T-helper 1 cell treated with Interleukin-12 subunit alpha and Interleukin-12 subunit beta and Interleukin-4 antibody, amounts not matched to agents 30 μg/mL and 1 μg/mL, for 36 hours (primary cell): ENCODE results near the gene PLXND1.
"Not testable (repeated sequence)": the region's sequence is repeated elsewhere in the genome, so short reads cannot be mapped to it uniquely, and the experiment has no call there.

Experiments used
- H3K27ac Mint-ChIP-seq: one replicate; pipeline ENCODE4 v1.8.0; 2021; ENCODE audit warnings: mild to moderate bottlenecking, mixed read lengths
- H3K27me3 Mint-ChIP-seq: one replicate; pipeline ENCODE4 v1.8.0; 2021; ENCODE audit warnings: low read depth, mixed read lengths
- H3K36me3 Mint-ChIP-seq: one replicate; pipeline ENCODE4 v1.8.0; 2021; ENCODE audit warnings: low read depth, mixed read lengths
- H3K4me1 Mint-ChIP-seq: one replicate; pipeline ENCODE4 v1.8.0; 2021; ENCODE audit warnings: low read depth, mixed read lengths
- H3K4me3 Mint-ChIP-seq: one replicate; pipeline ENCODE4 v1.8.0; 2021; ENCODE audit warnings: mild to moderate bottlenecking, moderate library complexity, mixed read lengths
- H3K9me3 Mint-ChIP-seq: one replicate; pipeline ENCODE4 v1.8.0; 2021; ENCODE audit warnings: mixed read lengths

The PLXND1 gene

GRCh38 chr3:129526121-129526900 is 80.2 kb downstream of the PLXND1 start:
- Mint-ChIP-seq H3K4me3 (no peak overlapping the region), H3K27ac (no peak overlapping the region), H3K36me3 (no peaks in the 10 kb centered on the region), H3K9me3 (no peaks in the 10 kb centered on the region), H3K4me1 (no peaks in the 10 kb centered on the region), H3K27me3 (no peaks in the 10 kb centered on the region)

- Mint-ChIP-seq H3K4me3 (no peak overlapping the region), H3K27me3 (no peaks in the 10 kb centered on the region), H3K9me3 (no peaks in the 10 kb centered on the region), H3K27ac (no peak overlapping the region), H3K36me3 (no peaks in the 10 kb centered on the region), H3K4me1 (no peaks in the 10 kb centered on the region)
Observed at GRCh38 chr3:129525341-129525968, 81.0 kb downstream of the PLXND1 start.

DNA sequence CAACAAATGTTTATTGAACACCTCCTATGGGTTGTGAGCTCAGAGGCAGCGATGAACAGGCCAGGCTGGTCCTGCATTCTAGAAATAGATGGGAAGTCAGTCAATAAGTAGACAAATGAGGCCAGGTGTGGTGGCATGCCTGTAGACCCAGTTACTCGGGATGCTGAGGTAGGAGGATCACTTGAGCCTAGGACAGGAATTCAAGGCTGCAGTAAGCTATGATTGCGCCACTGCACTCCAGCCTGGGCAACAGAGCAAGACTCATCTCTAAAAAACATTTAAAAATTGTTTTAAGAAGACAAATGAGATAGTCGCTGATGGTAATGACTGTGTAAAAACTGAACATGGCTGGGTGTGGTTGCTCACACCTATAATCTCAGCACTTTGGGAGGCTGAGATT is 82.4 kb downstream of the PLXND1 start:
- H3K36me3 Mint-ChIP-seq = no peaks in the 10 kb centered on the region
- no peaks in the 10 kb centered on the region for H3K4me1 Mint-ChIP-seq
- no peak overlapping the region for H3K27ac Mint-ChIP-seq
- H3K27me3 Mint-ChIP-seq = no peaks in the 10 kb centered on the region
- no peaks in the 10 kb centered on the region for H3K9me3 Mint-ChIP-seq
- H3K4me3 Mint-ChIP-seq = no peak overlapping the region

GRCh38 chr3:129522953-129523352 is 83.5 kb downstream of the PLXND1 start:
- Mint-ChIP-seq H3K4me1 (no peaks in the 10 kb centered on the region), H3K36me3 (no peaks in the 10 kb centered on the region), H3K27me3 (no peaks in the 10 kb centered on the region), H3K9me3 (no peaks in the 10 kb centered on the region), H3K4me3 (no peak overlapping the region), H3K27ac (no peak overlapping the region)

DNA sequence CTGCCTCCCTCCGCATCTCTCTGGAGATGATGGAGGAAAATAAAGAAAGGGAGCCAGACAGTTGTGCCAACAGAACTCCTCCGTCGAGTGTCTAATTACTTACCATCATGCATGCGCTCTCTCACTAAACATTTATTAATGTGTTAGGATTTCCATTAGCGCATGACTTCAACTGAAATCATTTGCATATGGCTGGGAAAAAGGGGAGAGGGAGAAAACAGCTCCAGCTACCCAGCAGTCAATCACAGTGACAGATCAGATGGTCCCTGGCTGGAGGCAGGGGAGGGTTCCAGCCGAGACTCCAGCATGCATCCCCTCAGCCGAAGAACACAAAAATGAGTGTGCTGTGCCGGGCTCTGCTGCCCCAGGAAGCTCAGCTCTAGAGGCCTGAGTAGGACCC is 84.9 kb downstream of the PLXND1 start:
- Mint-ChIP-seq H3K4me1 (no peaks in the 10 kb centered on the region), H3K27ac (no peak overlapping the region), H3K9me3 (no peaks in the 10 kb centered on the region), H3K27me3 (no peaks in the 10 kb centered on the region), H3K4me3 (no peak overlapping the region), H3K36me3 (no peaks in the 10 kb centered on the region)

- peak overlapping the region; percentile 20 for H3K27ac Mint-ChIP-seq
- no peaks in the 10 kb centered on the region for H3K9me3 Mint-ChIP-seq
- no peaks in the 10 kb centered on the region for H3K27me3 Mint-ChIP-seq
- no peaks in the 10 kb centered on the region for H3K4me1 Mint-ChIP-seq
- H3K4me3 Mint-ChIP-seq = no peak overlapping the region
- H3K36me3 Mint-ChIP-seq = no peaks in the 10 kb centered on the region
Observed at GRCh38 chr3:129520960-129521359, 85.5 kb downstream of the PLXND1 start.

DNA sequence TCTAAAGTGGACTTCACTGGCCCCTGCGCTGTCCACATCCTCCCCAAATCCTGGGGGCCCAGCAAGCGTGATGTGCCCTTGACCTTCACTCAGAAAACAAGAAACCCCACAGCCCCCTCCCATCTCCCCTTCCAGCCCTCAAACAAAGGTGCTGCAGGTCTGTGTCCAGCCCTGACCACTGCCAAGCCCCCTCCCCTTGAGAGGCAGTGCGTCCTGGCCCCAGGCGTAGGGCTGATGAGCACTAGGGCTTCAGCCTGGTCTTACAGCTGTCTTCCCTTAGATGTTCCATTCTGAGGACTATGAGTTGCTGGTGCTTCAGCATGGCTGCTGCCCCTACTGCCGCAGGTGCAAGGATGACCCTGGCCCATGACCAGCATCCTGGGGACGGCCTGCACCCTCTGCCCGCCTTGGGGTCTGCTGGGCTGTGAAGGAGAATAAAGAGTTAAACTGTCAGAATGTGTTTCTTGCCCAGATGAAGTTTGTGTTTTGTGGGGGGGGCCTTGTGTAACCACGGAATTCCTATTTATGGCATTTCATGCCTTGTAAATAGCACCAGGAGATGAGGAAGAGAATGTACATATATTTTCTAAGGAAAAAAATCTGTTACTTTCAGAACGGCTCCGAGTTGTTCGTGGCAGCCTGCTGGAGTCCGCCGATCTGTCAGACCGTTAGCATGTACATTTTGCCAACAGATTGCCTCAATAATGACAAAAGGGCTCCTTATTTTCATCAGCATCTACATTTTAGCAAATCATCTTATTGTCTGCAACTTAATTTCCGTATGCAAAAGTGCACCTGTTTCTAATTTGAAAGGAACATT is 86.4 kb downstream of the PLXND1 start:
- H3K27me3 Mint-ChIP-seq = no peaks in the 10 kb centered on the region
- no peaks in the 10 kb centered on the region for H3K4me1 Mint-ChIP-seq
- H3K9me3 Mint-ChIP-seq = no peaks in the 10 kb centered on the region
- no peak overlapping the region for H3K4me3 Mint-ChIP-seq
- H3K27ac Mint-ChIP-seq = no peak overlapping the region
- H3K36me3 Mint-ChIP-seq = no peaks in the 10 kb centered on the region

DNA sequence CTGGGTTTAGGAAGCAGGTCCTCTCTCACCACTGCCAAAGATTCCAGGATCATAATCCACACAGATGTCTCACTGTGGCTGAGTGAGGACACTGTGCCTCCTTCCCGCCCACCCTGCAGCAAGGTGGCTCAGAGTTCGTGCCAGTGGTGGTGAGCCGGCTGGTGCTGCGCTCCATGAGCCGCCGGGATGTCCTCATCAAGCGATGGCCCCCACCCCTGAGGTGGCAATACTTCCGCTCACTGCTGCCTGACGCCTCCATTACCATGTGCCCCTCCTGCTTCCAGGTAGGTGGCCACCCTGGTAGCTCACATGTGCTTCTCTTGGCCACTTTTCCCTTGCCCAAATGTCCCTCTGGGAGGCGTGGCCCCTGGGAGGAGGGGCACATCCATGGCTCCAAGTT is 87.0 kb downstream of the PLXND1 start:
- H3K9me3 Mint-ChIP-seq = no peaks in the 10 kb centered on the region
- no peak overlapping the region for H3K27ac Mint-ChIP-seq
- no peak overlapping the region for H3K4me3 Mint-ChIP-seq
- H3K4me1 Mint-ChIP-seq = no peaks in the 10 kb centered on the region
- no peaks in the 10 kb centered on the region for H3K27me3 Mint-ChIP-seq
- no peaks in the 10 kb centered on the region for H3K36me3 Mint-ChIP-seq

DNA sequence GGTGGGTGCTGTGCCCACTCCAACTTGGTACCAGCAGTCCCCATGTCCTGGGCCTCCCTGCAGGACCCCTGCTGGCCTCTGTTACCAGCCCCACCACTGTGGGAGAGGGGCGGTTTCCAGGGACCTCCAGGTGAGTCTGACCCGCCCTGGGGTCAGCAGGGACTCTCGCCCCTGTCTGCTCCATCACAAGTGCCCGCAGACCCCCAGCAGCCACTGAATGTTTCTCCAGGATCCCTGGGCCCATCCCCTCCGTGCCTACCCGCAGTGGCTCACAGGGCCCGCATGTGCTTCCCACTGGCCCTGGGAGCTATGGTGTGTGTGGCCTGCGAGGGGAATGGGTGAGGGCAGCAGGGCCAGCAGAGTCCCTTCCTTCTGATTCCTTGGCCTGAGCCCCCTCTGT is 87.9 kb downstream of the PLXND1 start:
- Mint-ChIP-seq H3K4me3 (no peak overlapping the region), H3K4me1 (no peaks in the 10 kb centered on the region), H3K9me3 (no peaks in the 10 kb centered on the region), H3K27ac (no peak overlapping the region), H3K36me3 (no peaks in the 10 kb centered on the region), H3K27me3 (no peaks in the 10 kb centered on the region)

DNA sequence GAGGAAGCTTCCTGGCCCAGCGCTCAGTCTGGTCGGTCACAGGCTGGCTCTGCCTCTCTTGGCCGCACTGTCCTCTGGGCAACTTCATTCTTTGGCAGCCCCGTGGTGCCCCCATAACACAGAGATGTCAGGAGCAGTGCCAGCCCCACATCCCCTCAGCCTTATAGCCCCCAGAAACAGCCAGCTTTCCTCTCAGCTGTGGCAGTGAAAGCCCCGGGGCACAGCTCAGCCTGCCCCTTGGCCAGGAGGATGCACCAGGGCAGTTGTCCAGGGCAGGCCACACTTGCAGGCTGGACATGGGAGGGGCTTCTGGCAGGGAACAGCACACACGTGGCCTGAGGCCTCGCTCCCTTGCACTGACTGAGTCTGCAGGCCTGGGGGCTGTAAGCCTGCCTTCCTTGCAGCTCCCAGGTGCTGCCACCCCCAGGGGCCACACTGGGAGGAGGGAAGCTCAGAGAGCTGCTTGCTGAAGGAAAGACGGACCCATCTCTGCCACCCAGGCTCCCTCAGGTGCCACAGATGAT is 88.4 kb downstream of the PLXND1 start:
- no peak overlapping the region for H3K27ac Mint-ChIP-seq
- H3K36me3 Mint-ChIP-seq = no peaks in the 10 kb centered on the region
- no peaks in the 10 kb centered on the region for H3K27me3 Mint-ChIP-seq
- H3K9me3 Mint-ChIP-seq = no peaks in the 10 kb centered on the region
- no peaks in the 10 kb centered on the region for H3K4me1 Mint-ChIP-seq
- no peak overlapping the region for H3K4me3 Mint-ChIP-seq

- Mint-ChIP-seq H3K9me3 (no peaks in the 10 kb centered on the region), H3K4me3 (no peak overlapping the region), H3K4me1 (no peaks in the 10 kb centered on the region), H3K27me3 (no peaks in the 10 kb centered on the region), H3K36me3 (no peaks in the 10 kb centered on the region), H3K27ac (no peak overlapping the region)
Observed at GRCh38 chr3:129517516-129517915, 89.0 kb downstream of the PLXND1 start.

- H3K9me3 Mint-ChIP-seq, H3K4me3 Mint-ChIP-seq, H3K27me3 Mint-ChIP-seq, H3K4me1 Mint-ChIP-seq, H3K36me3 Mint-ChIP-seq, H3K27ac Mint-ChIP-seq: not testable (repeated sequence)
Observed at GRCh38 chr3:129515821-129516432, 90.5 kb downstream of the PLXND1 start.

GRCh38 chr3:129515108-129515820 is 91.2 kb downstream of the PLXND1 start:
- H3K36me3 Mint-ChIP-seq, H3K27ac Mint-ChIP-seq, H3K9me3 Mint-ChIP-seq, H3K4me3 Mint-ChIP-seq, H3K4me1 Mint-ChIP-seq, H3K27me3 Mint-ChIP-seq: not testable (repeated sequence)

DNA sequence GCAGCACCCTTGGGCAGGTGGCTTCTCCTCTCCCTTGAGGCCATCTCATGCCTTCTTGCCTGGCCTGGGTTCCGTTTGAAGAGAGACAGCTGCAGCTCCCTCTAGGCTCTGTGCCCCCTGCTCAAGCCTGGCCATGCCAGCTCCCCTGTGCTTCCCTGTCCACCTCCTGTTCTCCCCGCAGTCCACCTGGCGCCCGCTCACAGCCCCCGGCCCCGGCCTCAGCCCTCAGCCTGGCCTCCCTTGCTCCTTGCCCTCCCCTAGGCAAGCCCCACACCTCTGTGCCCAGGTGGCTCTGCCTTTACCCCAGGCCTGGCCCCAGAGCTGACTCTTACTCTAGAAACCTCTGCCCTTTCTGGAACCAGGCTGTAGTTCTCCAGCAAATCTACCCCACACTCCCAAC is 91.9 kb downstream of the PLXND1 start:
- Mint-ChIP-seq H3K27me3 (no peaks in the 10 kb centered on the region), H3K4me3 (no peak overlapping the region), H3K36me3 (no peaks in the 10 kb centered on the region), H3K9me3 (no peaks in the 10 kb centered on the region), H3K4me1 (peaks cover 5% of the 10 kb centered on the region), H3K27ac (no peak overlapping the region)
